Measurements from ENCODE around the gene RFX5. TPM values are rescaled to one million over a fixed set of nuclear protein-coding genes. Genes with fewer than 3 reads are reported as not detected.
"Not testable (repeated sequence)": the region's sequence is repeated elsewhere in the genome, so short reads cannot be mapped to it uniquely, and the experiment has no call there.

The RFX5 gene
- total RNA-seq, 1 donor from 2014 or later, result 21.1 TPM

DNA sequence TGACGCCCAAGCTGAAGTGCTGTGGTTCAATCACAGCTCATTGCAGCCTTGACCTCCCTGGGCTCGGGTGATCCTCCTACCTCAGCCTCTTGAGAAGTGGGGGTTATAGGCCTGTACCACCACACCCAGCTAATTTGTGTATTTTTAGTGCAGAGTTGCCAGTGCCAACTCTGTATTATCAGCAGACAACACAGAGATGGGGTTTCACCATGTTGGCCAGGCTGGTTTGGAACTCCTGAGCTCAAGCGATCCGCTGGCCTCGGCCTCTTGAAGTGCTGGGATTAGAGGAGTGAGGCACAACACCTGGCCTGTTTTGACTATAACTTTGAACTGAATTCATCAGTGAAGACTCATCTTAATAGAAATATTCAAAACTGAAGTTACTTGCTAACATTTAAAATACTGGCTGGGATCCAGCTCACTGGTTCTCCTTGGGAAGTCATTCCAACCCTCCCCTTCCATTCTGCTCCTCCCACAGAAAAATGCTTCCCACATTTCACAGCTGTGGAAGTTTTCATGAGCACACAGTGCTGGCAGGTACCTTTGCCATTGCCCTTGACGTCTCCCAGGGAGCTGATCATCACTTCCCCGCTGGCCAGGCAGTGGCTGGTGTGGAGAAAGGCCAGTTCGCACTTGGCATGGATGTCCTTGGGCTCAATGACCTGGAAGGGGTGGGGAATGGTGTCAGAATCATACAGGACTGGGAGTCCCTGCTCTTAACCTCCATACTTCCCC lies 20.8 kb upstream of the RFX5 start:
- ATAC-seq (peak; percentile 12), DNase-seq (peak; percentile 53)
- intact Hi-C loops (cut with micrococcal nuclease), result no loop called here

DNA sequence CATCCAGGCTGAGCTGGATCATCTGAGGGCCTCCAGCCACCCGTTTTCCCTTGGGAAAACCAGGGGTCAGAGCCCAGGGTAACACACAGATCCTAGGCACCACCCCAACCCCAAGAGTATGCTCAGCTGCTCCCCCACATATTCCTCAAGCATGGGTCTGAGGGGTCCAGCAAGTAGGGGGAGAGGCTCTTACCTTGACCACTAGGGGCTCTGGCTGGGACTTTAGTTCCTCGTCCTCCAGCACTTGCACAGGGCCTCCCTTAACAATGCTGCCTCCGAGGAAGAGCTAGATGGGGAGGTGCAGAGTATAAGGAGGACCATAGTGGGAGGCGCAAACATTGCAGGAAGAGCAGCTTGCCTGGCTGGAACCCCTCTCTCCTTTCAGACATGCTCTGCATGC lies 17.9 kb upstream of the RFX5 start:
- intact Hi-C loops (cut with micrococcal nuclease), result no loop called here

DNA sequence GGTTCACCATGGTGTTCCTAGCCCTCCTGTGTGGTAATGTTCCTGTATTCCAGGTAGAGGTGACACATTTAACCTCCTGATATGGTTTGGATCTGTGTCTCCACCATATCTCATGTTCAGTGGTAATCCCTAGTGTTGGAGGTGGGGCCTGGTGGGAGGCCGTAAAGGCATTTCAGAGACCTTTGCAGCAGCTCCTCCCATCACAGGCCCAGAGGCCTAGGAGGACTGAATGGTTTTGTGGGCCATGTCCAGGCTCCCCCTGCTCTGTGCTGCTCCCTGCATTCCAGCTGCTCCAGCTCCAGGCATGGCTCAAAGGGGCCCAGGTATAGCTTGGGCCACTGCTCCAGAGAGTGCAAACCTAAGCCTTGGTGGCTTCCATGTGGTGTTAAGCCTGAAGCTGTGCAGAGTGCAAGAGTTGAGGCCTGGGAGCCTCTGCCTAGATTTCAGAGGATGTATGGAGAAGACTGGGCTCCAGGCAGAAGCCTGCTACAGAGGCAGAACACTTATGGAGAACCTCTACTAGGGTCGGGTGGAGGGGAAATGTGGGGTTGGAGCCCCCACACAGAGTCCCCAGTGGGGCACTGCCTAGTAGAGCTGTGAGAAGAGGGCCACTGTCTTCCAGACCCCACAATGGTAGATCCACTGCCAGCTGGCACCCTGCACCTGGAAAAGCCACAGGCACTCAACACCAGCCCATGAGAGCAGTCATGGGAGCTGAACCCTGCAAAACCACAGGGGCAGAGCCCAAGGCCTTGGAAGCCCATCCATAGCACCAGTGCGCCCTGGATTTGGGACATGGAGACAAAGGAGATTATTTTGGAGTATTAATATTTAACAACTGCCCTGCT lies 15.5 kb upstream of the RFX5 start:
- no peak for ATAC-seq
- no peak for DNase-seq
- intact Hi-C loops (cut with micrococcal nuclease), result no loop called here

More for the DNA sequence above, 17.9 kb upstream of the RFX5 start:
- no peak for ATAC-seq
- DNase-seq, result no peak

DNA sequence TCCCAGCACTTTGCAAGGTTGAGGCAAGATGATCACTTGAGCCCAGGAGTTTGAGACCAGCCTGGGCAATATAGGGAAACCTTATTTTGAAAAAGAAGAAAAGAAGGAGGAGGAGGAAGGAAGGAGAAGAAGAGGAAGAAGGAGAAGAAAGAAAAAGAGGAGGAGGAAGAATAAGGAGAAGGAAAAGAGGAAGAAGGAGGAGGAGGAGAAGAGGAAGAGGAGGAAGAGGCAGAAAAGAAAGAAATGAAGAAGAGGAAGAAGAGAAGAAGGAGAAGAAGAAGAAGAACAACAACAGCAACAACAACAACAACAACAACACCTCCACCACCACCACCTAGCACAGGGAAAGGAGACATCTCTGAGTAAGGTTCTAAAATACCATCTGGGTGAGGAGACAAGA lies 14.8 kb upstream of the RFX5 start:
- no peak for ATAC-seq
- no peak for DNase-seq
- intact Hi-C loops (cut with micrococcal nuclease), result no loop called here

DNA sequence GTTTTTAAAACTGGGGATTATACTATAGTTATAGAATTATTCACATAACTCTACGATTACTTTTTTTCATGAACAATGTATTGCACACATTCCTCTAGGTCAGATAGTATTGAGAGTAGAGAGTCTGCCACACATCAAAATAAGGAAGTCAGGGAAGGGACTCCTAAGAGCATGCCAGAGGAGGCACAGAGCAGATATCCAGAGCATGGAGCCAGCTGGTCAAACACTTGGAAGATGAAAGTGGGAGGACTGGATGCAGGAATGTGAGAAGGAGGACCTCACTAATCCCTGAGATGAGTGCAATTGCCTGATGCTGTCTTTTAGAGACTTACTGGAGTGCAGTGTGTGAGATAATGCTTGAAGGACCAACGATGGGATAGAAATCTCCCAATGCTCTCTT lies 9.6 kb upstream of the RFX5 start:
- intact Hi-C loops (cut with micrococcal nuclease), result no loop called here
- DNase-seq (no peak), ATAC-seq (no peak)

DNA sequence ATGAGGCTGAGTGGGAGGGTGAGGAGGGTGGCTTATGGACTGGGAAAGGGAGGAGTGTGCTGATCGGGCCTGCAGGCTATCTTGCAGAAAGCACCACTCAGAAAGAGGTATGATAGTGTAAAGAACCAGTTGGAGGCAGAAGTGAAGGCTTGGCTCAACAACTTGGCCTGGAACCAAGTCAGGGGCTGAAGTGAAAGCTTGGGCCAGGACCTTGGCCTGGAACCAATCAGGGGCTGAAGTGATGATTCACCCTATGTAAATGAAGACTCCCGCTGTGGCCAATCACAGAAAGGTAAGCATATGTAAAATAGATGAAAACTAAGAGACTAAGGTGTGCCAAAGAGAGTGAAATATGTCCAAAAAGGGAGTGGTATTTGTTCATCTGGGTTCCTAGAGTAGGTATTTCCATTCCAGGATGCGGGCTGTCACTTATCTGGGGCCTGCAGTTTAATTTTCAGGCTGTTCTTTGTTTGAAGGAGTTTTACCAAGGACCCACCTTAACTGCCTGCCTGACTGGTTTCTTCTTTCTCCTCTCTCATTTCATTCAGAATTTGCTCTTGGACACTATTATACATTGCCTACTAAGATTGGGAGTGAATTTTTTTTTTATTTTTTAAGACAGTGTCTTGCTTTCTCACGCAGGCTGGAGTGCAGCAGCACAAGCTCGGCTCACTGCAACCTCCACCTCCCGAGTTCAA lies 5.1 kb upstream of the RFX5 start:
- DNase-seq, result no peak
- no peak for ATAC-seq
- intact Hi-C loops (cut with micrococcal nuclease), result no loop called here

DNA sequence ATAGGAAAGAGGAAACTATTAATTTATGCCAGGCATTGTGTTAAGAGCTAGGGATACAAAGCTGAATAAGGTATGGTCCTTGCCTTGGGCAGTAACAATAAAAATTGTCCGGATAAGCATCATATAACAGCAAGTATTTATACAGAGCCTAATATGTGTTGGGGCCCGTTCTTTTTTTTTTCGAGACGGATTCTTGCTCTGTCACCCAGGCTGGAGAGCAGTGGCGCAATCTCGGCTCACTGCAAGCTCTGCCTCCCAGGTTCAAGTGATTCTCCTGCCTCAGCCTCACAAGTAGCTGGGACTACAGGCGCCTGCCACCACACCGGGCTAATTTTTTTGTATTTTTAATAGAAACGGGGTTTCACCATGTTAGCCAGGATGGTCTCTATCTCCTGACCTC lies 3.3 kb upstream of the RFX5 start:
- DNase-seq; ATAC-seq; intact Hi-C loops (cut with micrococcal nuclease): not testable (repeated sequence)

DNA sequence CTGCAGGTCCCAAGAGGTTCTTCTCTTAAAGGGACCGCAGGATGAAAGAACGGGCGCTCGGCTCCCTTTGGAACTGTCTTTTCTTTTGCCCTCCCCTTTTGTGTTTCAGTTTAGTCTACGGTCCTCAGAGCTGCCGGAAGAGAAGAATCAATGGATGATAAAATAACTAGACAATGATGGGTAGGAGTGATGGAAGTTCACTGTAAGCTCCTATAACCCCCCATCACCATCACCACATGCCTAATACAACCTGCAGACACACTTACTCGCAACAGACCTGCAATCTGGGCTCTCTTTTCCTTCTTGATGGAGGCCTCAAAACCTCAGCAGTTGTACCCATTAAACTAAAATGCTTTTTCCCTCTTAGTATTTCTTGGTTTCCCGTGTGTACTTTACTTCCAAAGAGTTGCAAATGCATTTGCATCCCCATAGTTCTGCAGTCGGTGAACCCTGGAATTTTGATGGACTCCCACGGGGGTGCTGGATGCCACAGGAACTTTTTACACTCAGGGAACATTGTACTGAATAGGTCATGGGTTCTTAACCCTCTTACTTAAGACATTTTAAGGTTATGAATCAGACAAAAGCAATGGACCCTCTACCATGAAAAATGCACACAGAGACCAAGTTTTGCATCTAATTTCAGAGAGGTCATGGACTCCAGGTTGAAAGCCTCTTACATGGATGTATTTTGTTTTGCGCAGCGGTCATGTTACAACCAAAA lies 633 bp upstream of the RFX5 start:
- intact Hi-C loops (cut with micrococcal nuclease), result loop anchor here (10.0 kb wide), 1 partner anchor 47 kb away; the partner anchor contains the start of gene PSMB4
- ATAC-seq, result no peak
- no peak for DNase-seq

DNA sequence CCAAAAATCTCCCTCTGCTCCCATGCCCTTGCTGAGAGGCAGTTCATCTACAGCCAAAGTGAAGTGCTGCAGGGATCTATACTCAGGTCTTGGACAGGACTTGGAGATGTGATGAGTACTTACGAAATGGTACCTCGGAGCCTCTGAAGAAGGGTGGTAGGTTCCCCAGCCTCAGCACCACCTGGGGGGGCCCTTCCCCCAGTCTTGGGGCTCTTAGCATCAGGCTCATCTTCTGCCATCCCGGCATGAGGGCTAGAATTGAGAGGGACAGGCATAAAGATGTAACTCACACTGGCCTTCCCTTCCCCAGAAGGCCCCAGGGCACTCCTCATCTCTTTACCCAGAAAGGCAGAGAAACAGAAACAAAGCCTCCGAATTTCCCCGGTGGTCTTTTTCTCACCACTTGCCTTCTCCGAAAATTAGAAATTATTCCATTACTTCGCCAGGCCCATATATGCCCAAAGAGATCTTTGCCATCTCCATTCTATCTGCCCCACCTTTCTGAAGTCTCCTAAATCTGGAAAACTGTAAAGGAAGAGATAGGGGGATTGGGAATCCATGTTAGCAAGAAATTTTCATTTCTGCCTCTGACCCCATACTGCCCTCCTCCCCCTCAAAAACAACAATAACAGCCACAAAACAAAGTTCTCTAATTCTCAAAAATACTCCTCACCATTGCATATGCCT lies 827 bp downstream of the RFX5 start:
- intact Hi-C loops (cut with micrococcal nuclease), result loop anchor here (10.0 kb wide), 1 partner anchor 49 kb away; the partner anchor contains the start of gene PSMB4
- no peak for DNase-seq
- ATAC-seq, result no peak

DNA sequence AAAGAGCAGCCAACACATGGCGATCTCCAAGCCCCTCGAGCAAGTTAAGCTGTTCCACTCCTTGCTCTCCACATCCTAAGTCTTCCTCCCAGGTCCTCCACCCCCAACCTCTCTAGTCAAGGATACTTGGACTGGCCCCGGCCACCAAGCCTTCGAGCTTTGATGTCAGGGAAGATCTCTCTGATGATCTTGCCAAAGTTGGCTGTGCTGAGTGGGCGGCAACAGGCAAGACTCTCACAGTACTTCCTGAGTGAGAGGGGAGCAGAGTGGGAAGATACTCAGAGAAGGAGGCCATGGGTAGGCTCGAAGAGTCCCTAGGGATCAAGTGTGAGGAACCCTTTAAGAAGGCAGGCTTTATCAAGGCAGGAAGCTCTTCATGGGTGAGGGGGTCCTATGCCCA lies 2.8 kb downstream of the RFX5 start:
- ATAC-seq (no peak), DNase-seq (no peak)
- intact Hi-C loops (cut with micrococcal nuclease), result loop anchor here (10.0 kb wide), 1 partner anchor 51 kb away; the partner anchor contains the start of gene PSMB4

DNA sequence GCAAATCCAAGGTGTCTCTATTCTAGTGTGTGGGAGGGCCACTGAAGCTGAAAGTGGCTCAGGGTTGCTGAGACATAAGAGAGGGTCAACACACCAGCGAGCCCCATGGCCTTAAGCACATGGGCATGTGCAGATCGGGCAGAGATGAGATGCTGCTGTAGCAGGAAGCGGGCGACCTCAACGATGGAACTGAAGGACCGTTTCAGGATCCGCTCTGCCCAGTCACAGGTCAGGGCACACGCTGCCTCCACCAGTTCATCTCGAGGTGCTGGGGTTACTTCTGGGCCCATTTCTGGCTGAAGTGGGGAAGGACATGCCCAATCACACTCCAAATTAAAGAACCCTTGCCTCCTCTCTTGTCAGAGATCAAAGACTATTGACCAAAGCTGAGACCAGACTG lies 3.5 kb downstream of the RFX5 start:
- intact Hi-C loops (cut with micrococcal nuclease), result loop anchor here (10.0 kb wide), 1 partner anchor 51 kb away; the partner anchor contains the start of gene PSMB4
- DNase-seq (no peak), ATAC-seq (no peak)

DNA sequence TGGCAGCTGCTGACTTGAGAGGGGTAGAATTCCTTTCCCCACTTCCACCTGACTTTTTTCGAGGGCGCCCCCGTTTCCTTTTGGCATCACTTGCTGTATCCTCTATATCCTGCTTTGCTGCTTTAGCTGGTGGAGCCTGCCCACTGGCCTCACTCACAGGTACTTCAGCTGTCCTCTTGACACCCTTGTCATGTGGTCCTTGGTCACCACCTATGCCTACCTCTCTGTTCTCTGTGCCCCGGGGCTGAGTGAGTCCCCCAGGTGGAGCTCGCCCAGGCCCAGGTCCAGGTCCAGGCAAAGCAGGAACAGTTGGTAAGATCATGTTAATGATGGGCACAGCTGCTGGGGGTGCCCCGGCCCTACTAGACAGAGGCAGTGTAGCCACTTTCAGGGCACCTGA lies 4.5 kb downstream of the RFX5 start:
- DNase-seq (no peak), ATAC-seq (no peak)
- intact Hi-C loops (cut with micrococcal nuclease), result loop anchor here (10.0 kb wide), 1 partner anchor 52 kb away; the partner anchor contains the start of gene PSMB4

DNA sequence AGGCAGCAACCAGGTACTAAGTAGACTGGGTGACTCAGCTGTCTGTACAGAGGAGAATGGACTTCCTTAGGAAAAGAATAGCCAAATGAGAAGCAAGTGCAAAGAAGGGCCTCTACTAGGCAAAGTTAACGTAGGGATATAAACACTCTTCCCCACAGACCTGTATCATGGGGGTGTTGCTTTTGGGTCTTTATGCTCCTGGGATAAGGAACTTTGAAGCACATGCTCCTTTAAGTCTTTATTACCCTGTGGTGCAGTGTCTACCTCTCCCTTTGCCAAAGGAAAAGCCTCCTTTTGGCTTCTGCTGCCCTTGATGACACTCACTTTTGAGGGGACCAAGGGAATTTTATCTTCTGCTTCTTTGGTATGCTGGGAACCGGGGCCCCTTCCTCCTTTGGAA lies 5.0 kb downstream of the RFX5 start:
- intact Hi-C loops (cut with micrococcal nuclease), result loop anchor here (10.0 kb wide), 1 partner anchor 53 kb away; the partner anchor contains the start of gene PSMB4
- no peak for ATAC-seq

DNA sequence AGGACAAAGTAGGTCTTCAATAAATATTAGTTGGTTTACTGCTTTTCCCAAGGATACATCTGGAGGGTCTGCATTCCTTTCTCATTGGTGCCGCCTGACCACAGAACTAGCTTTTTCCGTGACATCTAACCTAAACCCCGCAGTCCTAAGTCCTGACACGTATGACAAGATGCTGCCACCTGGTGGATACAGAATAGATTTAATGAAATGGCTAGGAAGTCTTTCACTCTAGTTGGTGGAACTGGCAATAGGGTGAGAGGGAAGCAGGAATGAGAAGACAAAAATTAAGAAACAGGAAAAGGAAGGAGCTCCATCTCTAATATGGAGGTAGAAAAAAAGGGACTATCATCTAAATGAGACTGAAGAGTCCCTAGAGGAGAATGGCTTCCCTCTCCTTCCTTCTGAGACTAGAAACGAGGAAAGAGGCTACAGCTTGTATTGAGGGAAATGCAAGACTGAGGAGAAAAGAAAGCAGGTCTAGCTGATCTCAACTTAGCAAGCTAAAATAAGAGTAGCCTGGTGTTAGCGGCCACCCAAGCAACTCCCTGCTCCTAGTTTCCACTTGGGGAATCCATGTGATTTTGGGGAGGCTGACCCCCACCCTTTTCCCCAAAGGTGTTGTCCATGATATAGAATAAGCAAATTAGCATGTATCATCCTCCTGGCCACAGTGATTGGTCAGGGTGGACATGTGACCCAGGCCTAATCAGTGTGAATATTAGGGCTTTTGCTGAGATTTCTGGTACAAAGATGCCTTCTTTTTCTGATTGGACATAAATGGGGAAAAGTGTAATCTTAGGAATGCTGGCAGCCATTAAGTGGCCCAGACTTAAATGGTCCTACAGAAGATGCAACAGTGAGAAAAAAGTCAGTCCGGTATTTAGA lies 5.9 kb downstream of the RFX5 start:
- intact Hi-C loops (cut with micrococcal nuclease), result loop anchor here (2.0 to 10.0 kb wide), 2 partner anchors 40 to 54 kb away; partner anchors contain the start of gene PSMB4
- ATAC-seq (peak; percentile 90), DNase-seq (no peak)

More for the DNA sequence above, 5.0 kb downstream of the RFX5 start:
- no peak for DNase-seq

DNA sequence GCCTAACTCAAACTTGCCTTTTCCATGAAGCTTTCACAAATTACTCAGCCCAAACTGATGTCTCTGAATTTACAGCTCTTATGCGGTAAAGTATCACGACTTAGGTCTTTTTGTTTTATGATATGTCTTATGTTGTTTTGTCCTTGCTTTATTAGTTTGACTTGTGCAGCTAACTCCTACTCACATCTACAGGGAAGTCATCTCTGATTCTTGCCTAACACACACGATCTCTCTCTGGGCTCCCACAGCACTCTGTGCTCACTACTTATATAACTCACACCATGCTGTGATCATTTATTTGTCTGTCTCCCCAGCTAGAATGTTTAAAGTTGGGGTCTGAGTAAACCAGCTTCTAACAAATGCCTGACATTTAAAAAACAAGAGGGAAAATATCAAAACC lies 10.5 kb downstream of the RFX5 start:
- ATAC-seq, result no peak
- intact Hi-C loops (cut with micrococcal nuclease), result no loop called here
- no peak for DNase-seq

DNA sequence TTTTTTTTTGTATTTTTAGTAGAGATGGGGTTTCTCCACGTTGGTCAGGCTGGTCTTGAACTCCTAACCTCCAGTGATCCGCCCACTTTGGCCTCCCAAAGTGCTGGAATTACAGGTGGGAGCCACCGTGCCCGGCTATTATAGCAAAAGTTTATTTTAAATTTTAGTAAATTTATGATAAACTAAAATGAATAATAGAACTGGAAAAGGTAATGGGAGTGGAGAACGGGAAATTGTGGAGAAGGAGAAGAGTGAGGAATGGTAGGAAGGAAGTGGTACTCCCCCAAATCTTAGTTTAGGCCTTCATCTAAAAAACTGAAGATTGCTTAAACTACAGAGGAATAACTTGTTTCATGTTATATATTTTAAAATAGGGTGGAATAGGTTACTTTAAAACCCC lies 12.2 kb downstream of the RFX5 start:
- no peak for DNase-seq
- intact Hi-C loops (cut with micrococcal nuclease), result no loop called here
- no peak for ATAC-seq

DNA sequence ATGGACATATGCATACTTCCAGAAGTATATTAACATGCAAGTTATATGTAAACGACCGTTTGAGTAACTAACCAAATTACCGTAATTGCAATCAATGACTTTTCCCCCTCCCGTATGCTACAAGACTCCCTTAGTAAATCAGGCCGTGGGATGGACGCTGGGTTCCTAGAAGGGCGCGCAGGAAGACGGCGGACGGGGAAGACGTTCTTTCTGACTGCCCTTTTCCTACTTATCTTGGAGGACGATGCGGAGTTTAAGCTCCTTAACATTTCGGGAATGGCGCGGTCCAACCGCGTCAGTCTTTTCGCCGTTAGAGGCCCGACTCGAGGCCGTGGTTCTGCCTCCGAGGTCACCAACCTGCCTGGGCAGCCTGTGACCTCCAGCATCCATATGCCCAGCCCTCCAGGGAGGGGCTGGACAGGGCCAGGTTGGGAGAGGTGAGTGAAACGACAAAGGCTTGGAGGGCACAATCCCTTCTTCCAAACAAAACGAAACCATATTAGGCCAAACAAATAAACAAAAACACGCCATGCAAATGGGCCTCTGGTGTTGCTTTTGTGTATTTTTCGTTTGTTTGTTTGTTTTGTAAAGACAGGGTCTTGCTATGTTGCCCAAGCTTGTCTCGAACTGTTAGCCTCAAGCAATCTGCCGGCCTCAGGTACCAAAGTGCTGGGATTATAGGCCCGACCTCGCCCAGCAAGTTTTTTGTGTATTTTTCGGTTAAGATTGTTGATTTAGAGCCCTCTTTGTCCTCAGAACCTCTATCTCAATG lies 19.0 kb downstream of the RFX5 start:
- ATAC-seq (peak; percentile 42), DNase-seq (peak; percentile 46)
- intact Hi-C loops (cut with micrococcal nuclease), result no loop called here

Measured in left ventricle myocardium superior (tissue), 1 donor.